SK-N-SH treated with all-trans-retinoic acid at 6 μM for 48 hours (cell line): ENCODE results near the gene CIC.

Experiments
- CSDC2 ChIP-seq: fragments of 250-450 bp; sonication (Bioruptor Pico); IDR thresholded peaks from 2 replicates; pipeline ENCODE4 v1.5.0; 2020; ENCODE audit warnings: mild to moderate bottlenecking, moderate library complexity
- PATZ1 ChIP-seq: fragments of 250-450 bp; sonication (Bioruptor Pico); IDR thresholded peaks from 2 replicates; pipeline ENCODE4 v1.8.0; 2020; ENCODE audit warnings: mild to moderate bottlenecking, moderate library complexity, borderline replicate concordance
- RARB ChIP-seq: fragments of 250-450 bp; sonication (Bioruptor Pico); IDR thresholded peaks from 2 replicates; pipeline ENCODE4 v1.8.0; 2021; ENCODE audit warnings: mild to moderate bottlenecking, moderate library complexity
- TCF4 ChIP-seq: fragments of 250-450 bp; sonication (Bioruptor Pico); IDR thresholded peaks from 2 replicates; pipeline ENCODE4 v1.8.0; 2021; ENCODE audit warnings: mild to moderate bottlenecking, moderate library complexity, borderline replicate concordance
- TSHZ2 ChIP-seq: fragments of 250-450 bp; sonication (Bioruptor Pico); IDR thresholded peaks from 2 replicates; pipeline ENCODE4 v1.5.0; 2020; ENCODE audit warnings: mild to moderate bottlenecking, moderate library complexity
- ZFP3 ChIP-seq: fragments of 250-450 bp; sonication (Bioruptor Pico); IDR thresholded peaks from 2 replicates; pipeline ENCODE4 v1.5.0; 2020; ENCODE audit warnings: mild to moderate bottlenecking, moderate library complexity
- ZFP30 ChIP-seq: fragments of 450-650 bp; formaldehyde crosslinking; IDR thresholded peaks from 2 replicates; pipeline ENCODE4 v1.5.0; 2022; ENCODE audit warnings: mild to moderate bottlenecking, moderate library complexity
- ZNF565 ChIP-seq: fragments of 450-650 bp; formaldehyde crosslinking; conservative IDR thresholded peaks from 2 replicates; pipeline ENCODE4 v1.5.0; 2020; ENCODE audit warnings: low read depth, mild to moderate bottlenecking, moderate library complexity

GRCh38 chr19:42278452-42279154 lies 9.6 kb downstream of the CIC start:
- TF ChIP-seq ZFP30 (CRISPR knock-in tag) (no peak), PATZ1 (CRISPR knock-in tag) (no peak), ZFP3 (CRISPR knock-in tag) (no peak), TCF4 (no peak), ZNF565 (CRISPR knock-in tag) (no peak), RARB (CRISPR knock-in tag) (no peak), TSHZ2 (CRISPR knock-in tag) (no peak), CSDC2 (CRISPR knock-in tag) (no peak)
